ENCODE results near the gene TBX4.

DNA sequence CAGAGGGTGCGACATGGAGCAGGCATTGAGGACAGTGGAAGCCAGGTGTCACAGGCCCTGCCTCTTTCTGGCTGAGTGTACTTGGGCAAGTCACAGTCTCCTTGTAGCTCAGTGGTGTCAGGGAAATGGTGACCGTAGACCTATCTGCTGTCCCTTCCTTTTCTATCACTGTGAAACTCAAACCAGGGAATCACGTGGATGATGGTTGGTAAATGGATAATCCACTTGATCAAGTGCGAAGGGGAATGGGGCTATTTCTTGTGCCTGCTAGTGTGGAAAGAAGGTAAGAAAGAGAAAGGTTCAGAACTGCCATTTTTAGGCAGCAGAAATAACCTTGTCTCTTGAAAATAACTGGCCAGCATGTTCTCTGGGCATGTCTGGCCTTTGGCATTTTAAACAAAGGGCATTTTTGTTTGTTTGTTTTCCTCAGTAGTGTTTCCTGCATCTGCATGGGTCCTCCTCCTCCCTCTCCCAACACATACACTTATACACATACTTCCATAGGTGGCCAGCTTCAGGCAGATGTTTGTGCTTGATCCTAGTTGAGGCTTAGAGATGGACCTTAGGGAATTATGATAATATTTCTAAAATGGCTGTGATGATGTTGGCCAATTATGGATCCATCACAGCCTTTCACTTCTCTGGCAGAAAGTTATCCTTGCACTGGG lies 7.1 kb downstream of the TBX4 start:
- TF ChIP-seq ZFP3 (CRISPR knock-in tag; IDR thresholded peaks at IDR 0.05): no peak
- no peak for TF ChIP-seq ESRRG (CRISPR knock-in tag; IDR thresholded peaks at IDR 0.05)
- TF ChIP-seq, protein P1, sequence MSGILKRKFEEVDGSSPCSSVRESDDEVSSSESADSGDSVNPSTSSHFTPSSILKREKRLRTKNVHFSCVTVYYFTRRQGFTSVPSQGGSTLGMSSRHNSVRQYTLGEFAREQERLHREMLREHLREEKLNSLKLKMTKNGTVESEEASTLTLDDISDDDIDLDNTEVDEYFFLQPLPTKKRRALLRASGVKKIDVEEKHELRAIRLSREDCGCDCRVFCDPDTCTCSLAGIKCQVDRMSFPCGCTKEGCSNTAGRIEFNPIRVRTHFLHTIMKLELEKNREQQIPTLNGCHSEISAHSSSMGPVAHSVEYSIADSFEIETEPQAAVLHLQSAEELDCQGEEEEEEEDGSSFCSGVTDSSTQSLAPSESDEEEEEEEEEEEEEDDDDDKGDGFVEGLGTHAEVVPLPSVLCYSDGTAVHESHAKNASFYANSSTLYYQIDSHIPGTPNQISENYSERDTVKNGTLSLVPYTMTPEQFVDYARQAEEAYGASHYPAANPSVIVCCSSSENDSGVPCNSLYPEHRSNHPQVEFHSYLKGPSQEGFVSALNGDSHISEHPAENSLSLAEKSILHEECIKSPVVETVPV (CRISPR knock-in tag; IDR thresholded peaks at IDR 0.05): no peak
- TF ChIP-seq, protein P2, sequence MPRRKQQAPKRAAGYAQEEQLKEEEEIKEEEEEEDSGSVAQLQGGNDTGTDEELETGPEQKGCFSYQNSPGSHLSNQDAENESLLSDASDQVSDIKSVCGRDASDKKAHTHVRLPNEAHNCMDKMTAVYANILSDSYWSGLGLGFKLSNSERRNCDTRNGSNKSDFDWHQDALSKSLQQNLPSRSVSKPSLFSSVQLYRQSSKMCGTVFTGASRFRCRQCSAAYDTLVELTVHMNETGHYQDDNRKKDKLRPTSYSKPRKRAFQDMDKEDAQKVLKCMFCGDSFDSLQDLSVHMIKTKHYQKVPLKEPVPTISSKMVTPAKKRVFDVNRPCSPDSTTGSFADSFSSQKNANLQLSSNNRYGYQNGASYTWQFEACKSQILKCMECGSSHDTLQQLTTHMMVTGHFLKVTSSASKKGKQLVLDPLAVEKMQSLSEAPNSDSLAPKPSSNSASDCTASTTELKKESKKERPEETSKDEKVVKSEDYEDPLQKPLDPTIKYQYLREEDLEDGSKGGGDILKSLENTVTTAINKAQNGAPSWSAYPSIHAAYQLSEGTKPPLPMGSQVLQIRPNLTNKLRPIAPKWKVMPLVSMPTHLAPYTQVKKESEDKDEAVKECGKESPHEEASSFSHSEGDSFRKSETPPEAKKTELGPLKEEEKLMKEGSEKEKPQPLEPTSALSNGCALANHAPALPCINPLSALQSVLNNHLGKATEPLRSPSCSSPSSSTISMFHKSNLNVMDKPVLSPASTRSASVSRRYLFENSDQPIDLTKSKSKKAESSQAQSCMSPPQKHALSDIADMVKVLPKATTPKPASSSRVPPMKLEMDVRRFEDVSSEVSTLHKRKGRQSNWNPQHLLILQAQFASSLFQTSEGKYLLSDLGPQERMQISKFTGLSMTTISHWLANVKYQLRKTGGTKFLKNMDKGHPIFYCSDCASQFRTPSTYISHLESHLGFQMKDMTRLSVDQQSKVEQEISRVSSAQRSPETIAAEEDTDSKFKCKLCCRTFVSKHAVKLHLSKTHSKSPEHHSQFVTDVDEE (CRISPR knock-in tag; IDR thresholded peaks at IDR 0.05): no peak
- TF ChIP-seq, protein P3, sequence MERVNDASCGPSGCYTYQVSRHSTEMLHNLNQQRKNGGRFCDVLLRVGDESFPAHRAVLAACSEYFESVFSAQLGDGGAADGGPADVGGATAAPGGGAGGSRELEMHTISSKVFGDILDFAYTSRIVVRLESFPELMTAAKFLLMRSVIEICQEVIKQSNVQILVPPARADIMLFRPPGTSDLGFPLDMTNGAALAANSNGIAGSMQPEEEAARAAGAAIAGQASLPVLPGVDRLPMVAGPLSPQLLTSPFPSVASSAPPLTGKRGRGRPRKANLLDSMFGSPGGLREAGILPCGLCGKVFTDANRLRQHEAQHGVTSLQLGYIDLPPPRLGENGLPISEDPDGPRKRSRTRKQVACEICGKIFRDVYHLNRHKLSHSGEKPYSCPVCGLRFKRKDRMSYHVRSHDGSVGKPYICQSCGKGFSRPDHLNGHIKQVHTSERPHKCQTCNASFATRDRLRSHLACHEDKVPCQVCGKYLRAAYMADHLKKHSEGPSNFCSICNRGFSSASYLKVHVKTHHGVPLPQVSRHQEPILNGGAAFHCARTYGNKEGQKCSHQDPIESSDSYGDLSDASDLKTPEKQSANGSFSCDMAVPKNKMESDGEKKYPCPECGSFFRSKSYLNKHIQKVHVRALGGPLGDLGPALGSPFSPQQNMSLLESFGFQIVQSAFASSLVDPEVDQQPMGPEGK (CRISPR knock-in tag; IDR thresholded peaks at IDR 0.05; ENCODE audit: borderline replicate concordance): no peak
- TF ChIP-seq TOX (CRISPR knock-in tag; IDR thresholded peaks at IDR 0.05; ENCODE audit: borderline replicate concordance): no peak
- TF ChIP-seq TCF4 (CRISPR knock-in tag; IDR thresholded peaks at IDR 0.05; ENCODE audit: borderline replicate concordance): no peak
- TF ChIP-seq RARB (CRISPR knock-in tag; IDR thresholded peaks at IDR 0.05): no peak
- TF ChIP-seq, protein P4, sequence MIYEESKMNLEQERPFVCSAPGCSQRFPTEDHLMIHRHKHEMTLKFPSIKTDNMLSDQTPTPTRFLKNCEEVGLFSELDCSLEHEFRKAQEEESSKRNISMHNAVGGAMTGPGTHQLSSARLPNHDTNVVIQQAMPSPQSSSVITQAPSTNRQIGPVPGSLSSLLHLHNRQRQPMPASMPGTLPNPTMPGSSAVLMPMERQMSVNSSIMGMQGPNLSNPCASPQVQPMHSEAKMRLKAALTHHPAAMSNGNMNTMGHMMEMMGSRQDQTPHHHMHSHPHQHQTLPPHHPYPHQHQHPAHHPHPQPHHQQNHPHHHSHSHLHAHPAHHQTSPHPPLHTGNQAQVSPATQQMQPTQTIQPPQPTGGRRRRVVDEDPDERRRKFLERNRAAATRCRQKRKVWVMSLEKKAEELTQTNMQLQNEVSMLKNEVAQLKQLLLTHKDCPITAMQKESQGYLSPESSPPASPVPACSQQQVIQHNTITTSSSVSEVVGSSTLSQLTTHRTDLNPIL (CRISPR knock-in tag; IDR thresholded peaks at IDR 0.05; ENCODE audit: low read depth): no peak
